Natural killer cell (primary cell): ENCODE data around the gene PPP3CA. TPM values are rescaled to one million over a fixed set of nuclear protein-coding genes. Genes with fewer than 3 reads are reported as not detected.

Source experiments
- ATAC-seq, 3 donors: fragments of 150-1000 bp in 2 of 3; fragments of 200-7000 bp in 1 of 3; cut with Tn5 transposase; 1 replicate in 1 of 3; 2 replicates in 2 of 3; pipeline ENCODE4 v1.10.0; 2021; ENCODE audit warnings: mild to moderate bottlenecking in 2 of 3, moderate library complexity in 2 of 3
- DNase-seq, 2 donors: peaks; one replicate each; pipeline versions ENCODE4 v3.0.0 to v3.0.0-alpha.2; 2013 to 2021; ENCODE audit warnings: mixed read lengths in 1 of 2
- H3K27ac ChIP-seq: one replicate; pipeline ENCODE4 v1.5.1; 2013; ENCODE audit warnings: mild to moderate bottlenecking, low read length
- H3K27me3 ChIP-seq: one replicate; pipeline ENCODE4 v1.6.1; 2013; ENCODE audit warnings: low read length; ENCODE audit not compliant: control insufficient read depth, insufficient read depth
- H3K36me3 ChIP-seq: one replicate; pipeline ENCODE4 v1.6.1; 2013; ENCODE audit warnings: low read length; ENCODE audit not compliant: control insufficient read depth, insufficient read depth
- H3K4me1 ChIP-seq: one replicate; pipeline ENCODE4 v1.6.1; 2013; ENCODE audit warnings: low read length; ENCODE audit not compliant: control insufficient read depth, insufficient read depth
- H3K4me3 ChIP-seq: one replicate; pipeline ENCODE4 v1.5.1; 2013; ENCODE audit warnings: low read length
- H3K9me3 ChIP-seq: one replicate; pipeline ENCODE4 v1.6.1; 2013; ENCODE audit warnings: low read length; ENCODE audit not compliant: control insufficient read depth, insufficient read depth
- H3K27ac Mint-ChIP-seq, 2 donors: one replicate each; pipeline ENCODE4 v1.8.0; 2022; ENCODE audit warnings: mild to moderate bottlenecking in 2 of 2, mixed read lengths in 2 of 2, moderate library complexity in 1 of 2
- H3K27me3 Mint-ChIP-seq, 2 donors: one replicate each; pipeline ENCODE4 v1.8.0; 2022; ENCODE audit warnings: low read depth in 2 of 2, mixed read lengths in 2 of 2
- H3K36me3 Mint-ChIP-seq: one replicate; pipeline ENCODE4 v1.8.0; 2022; ENCODE audit warnings: mixed read lengths
- H3K4me1 Mint-ChIP-seq, 2 donors: one replicate each; pipeline ENCODE4 v1.8.0; 2022; ENCODE audit warnings: mixed read lengths in 2 of 2
- H3K4me3 Mint-ChIP-seq: one replicate; pipeline ENCODE4 v1.8.0; 2022; ENCODE audit warnings: mild to moderate bottlenecking, moderate library complexity, mixed read lengths
- H3K9me3 Mint-ChIP-seq, 2 donors: one replicate each; pipeline ENCODE4 v1.8.0; 2022; ENCODE audit warnings: mixed read lengths in 2 of 2
- WGBS: methylation state at CpG from one replicate; pipeline ENCODE4 v1.1.7; 2013; ENCODE audit warnings: missing lambda C conversion rate; ENCODE audit not compliant: insufficient coverage; 5-methylcytosine and 5-hydroxymethylcytosine counted together
- intact Hi-C: fragments of 100-400 bp; cut with micrococcal nuclease; formaldehyde crosslinking; loops from one replicate; pipeline ENCODE4 v1.14.2; 2022
- total RNA-seq, 4 donors: library from RNA; stranded (reverse); fragments of 120-200 nt in 1 of 4; gene quantifications; one replicate each; pipeline versions ENCODE4 v1.2.3 to v1.2.4, GENCODE V29; 2013 to 2022
- TF ChIP-seq, protein P1 (sequence below): fragments of 200-600 bp; IDR thresholded peaks from one replicate; pipeline ENCODE4 v1.8.0; 2022; ENCODE audit warnings: antibody characterized with exemption

PPP3CA gene
- total RNA-seq, 3 donors from 2014 or later (not counting 1 experiment from before 2014, with no cell fraction given) = 53.1 to 73.1 (median 58.0) TPM

DNA sequence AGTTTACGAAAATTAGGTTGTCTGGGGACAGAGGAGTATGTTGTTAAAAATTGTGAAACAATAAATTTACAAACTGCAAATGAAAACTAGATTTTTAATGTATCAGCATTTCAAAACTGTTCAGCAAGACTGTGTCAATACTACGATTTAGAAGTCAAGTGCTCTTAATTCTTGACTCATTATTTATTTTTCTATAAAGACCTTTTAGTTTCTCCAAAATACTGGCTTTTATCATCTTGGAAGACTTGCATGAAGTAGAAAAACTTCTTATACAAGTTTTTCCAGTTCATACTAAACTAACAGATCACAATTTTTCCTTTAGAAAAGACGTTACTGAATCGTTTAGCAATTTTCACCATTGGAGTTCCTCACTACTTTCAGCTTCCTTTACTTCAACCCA lies 231.4 kb downstream of the PPP3CA start:
- Mint-ChIP-seq H3K9me3 (no peaks in the 10 kb centered on the region), H3K27me3 (no peaks in the 10 kb centered on the region), H3K4me3 (no peak overlapping the region), H3K27ac (no peak overlapping the region), H3K4me1 (peaks cover 47 to 55% of the 10 kb centered on the region in 2 donors), H3K36me3 (no peaks in the 10 kb centered on the region)
- Histone ChIP-seq H3K4me1 (no peaks in the 10 kb centered on the region), H3K4me3 (no peak overlapping the region), H3K27ac (no peak overlapping the region), H3K27me3 (no peaks in the 10 kb centered on the region), H3K9me3 (no peaks in the 10 kb centered on the region), H3K36me3 (no peaks in the 10 kb centered on the region)
- TF ChIP-seq, protein P1, sequence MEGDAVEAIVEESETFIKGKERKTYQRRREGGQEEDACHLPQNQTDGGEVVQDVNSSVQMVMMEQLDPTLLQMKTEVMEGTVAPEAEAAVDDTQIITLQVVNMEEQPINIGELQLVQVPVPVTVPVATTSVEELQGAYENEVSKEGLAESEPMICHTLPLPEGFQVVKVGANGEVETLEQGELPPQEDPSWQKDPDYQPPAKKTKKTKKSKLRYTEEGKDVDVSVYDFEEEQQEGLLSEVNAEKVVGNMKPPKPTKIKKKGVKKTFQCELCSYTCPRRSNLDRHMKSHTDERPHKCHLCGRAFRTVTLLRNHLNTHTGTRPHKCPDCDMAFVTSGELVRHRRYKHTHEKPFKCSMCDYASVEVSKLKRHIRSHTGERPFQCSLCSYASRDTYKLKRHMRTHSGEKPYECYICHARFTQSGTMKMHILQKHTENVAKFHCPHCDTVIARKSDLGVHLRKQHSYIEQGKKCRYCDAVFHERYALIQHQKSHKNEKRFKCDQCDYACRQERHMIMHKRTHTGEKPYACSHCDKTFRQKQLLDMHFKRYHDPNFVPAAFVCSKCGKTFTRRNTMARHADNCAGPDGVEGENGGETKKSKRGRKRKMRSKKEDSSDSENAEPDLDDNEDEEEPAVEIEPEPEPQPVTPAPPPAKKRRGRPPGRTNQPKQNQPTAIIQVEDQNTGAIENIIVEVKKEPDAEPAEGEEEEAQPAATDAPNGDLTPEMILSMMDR = no peak
- no peak for DNase-seq
- ATAC-seq = no peak
- intact Hi-C loops = no loop called here
- 97% methylated on average over 2 of the region's 4 CpGs for WGBS

DNA sequence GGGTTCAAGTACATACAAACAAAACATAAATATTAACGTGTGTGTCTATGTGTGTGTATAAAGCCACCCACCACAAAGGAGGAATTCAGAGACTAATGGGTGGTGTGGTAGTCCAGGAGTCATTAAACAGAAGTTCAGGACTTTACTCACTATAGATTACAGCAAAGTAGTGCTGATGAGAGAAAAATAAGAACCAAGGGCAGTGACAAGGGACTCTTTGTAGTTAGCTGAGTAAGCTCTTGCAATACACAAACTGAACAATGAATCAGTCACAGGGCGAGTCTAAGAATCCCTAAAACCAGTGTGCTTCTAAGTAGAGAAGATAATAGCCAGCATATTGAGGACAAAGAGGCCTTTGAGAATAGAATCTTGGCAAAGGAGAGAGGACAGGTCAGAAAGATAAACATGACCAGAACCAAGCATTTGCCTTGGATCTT lies 232.4 kb downstream of the PPP3CA start:
- DNase-seq (no peak), ATAC-seq (no peak)
- Mint-ChIP-seq H3K9me3 (no peaks in the 10 kb centered on the region), H3K36me3 (no peaks in the 10 kb centered on the region), H3K4me1 (peaks cover 47 to 55% of the 10 kb centered on the region in 2 donors), H3K27ac (peak overlapping the region in 1 of 2 donors; percentile 21), H3K4me3 (no peak overlapping the region), H3K27me3 (no peaks in the 10 kb centered on the region)
- Histone ChIP-seq H3K27me3 (no peaks in the 10 kb centered on the region), H3K4me3 (no peak overlapping the region), H3K9me3 (no peaks in the 10 kb centered on the region), H3K4me1 (no peaks in the 10 kb centered on the region), H3K36me3 (no peaks in the 10 kb centered on the region), H3K27ac (no peak overlapping the region)
- intact Hi-C loops = no loop called here
- TF ChIP-seq, protein P1 = no peak
- 100% methylated on average over 1 of the region's 2 CpGs for WGBS

DNA sequence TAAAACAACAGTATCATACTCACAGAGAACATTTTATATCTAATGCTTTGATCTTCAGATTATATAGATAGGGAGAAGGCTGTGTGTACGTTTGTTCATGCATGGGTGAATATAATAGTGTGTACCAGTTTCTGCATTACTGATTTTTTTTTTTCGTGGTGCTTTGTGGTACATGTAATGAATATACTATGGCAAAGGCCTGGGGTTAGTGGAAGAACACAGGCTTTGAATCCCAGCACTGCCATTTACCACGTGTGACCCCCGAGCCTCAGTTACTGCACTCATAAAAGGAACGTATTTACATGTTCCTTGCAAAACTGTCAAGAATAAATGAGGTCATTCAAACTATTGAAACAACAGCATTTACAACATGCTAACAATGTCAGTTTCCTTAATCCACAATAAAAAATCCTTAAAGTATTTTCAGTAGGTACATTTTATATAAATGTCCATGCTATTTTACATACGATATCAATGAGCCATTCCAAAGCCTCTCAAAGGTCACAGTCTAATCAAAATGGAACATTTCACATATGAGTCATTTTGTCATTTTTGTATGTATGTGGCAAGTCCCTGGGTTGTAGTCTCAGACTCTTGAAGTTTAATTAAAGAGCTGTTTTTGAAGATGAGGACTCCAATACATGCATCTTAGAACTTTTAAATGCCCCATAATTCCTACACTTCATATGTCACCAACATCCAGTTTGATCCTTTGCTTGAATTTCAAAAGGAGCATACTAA lies 242.8 kb downstream of the PPP3CA start:
- peak overlapping the region; percentile 62 to 65 for H3K27ac Mint-ChIP-seq

More for the DNA sequence above, 242.8 kb downstream of the PPP3CA start:
- Mint-ChIP-seq H3K4me1 (peaks cover 40 to 43% of the 10 kb centered on the region in 2 donors), H3K9me3 (no peaks in the 10 kb centered on the region), H3K4me3 (no peak overlapping the region), H3K36me3 (no peaks in the 10 kb centered on the region), H3K27me3 (no peaks in the 10 kb centered on the region)
- DNase-seq (no peak), ATAC-seq (peak in 1 of 3 donors; percentile 40)
- Histone ChIP-seq H3K4me3 (no peak overlapping the region), H3K36me3 (peaks cover 16% of the 10 kb centered on the region), H3K27ac (no peak overlapping the region), H3K27me3 (no peaks in the 10 kb centered on the region), H3K4me1 (peaks cover 2% of the 10 kb centered on the region), H3K9me3 (no peaks in the 10 kb centered on the region)
- TF ChIP-seq, protein P1 = no peak
- intact Hi-C loops = no loop called here
- 48% methylated on average over 5 of the region's 6 CpGs for WGBS
